ENCODE measurements around the gene ARHGEF3.

DNA sequence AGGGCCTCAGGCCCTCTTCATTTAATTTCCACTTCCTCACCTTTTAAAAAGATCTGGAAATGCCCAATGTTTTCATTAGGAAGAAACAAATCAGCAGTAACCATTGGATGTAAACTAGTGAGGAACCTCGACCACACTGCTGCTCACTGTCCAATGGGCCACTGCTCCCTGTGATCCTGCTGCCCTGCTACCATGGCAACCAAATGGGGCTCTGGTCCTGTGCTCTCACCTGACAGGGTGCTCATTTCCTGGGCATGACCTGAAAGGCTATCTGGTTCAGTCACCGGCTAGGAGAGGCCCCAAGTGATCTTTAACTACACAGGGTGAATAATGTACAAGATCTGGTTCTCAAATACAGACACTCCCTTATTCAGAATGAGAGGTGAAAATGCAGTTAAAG, 54.6 kb downstream of the ARHGEF3 start:
- TF ChIP-seq, protein P1, sequence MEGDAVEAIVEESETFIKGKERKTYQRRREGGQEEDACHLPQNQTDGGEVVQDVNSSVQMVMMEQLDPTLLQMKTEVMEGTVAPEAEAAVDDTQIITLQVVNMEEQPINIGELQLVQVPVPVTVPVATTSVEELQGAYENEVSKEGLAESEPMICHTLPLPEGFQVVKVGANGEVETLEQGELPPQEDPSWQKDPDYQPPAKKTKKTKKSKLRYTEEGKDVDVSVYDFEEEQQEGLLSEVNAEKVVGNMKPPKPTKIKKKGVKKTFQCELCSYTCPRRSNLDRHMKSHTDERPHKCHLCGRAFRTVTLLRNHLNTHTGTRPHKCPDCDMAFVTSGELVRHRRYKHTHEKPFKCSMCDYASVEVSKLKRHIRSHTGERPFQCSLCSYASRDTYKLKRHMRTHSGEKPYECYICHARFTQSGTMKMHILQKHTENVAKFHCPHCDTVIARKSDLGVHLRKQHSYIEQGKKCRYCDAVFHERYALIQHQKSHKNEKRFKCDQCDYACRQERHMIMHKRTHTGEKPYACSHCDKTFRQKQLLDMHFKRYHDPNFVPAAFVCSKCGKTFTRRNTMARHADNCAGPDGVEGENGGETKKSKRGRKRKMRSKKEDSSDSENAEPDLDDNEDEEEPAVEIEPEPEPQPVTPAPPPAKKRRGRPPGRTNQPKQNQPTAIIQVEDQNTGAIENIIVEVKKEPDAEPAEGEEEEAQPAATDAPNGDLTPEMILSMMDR (IDR thresholded peaks at IDR 0.05): no peak
- TF ChIP-seq ZFX (IDR thresholded peaks at IDR 0.05; ENCODE audit: borderline replicate concordance): no peak
